ENCODE data around the gene TFF3.

TFF3 gene

GRCh38 chr21:42346866-42347600 lies 31.8 kb upstream of the TFF3 start:
- no peak for DNase-seq

- no peak for DNase-seq
Measured at GRCh38 chr21:42346441-42346840, 31.2 kb upstream of the TFF3 start.

GRCh38 chr21:42344631-42345030 lies 29.4 kb upstream of the TFF3 start:
- DNase-seq: no peak

GRCh38 chr21:42343963-42344510 lies 28.8 kb upstream of the TFF3 start:
- DNase-seq: no peak

- no peak for DNase-seq
Measured at GRCh38 chr21:42343556-42343955, 28.3 kb upstream of the TFF3 start.

GRCh38 chr21:42343101-42343500 lies 27.9 kb upstream of the TFF3 start:
- no peak for DNase-seq

DNA sequence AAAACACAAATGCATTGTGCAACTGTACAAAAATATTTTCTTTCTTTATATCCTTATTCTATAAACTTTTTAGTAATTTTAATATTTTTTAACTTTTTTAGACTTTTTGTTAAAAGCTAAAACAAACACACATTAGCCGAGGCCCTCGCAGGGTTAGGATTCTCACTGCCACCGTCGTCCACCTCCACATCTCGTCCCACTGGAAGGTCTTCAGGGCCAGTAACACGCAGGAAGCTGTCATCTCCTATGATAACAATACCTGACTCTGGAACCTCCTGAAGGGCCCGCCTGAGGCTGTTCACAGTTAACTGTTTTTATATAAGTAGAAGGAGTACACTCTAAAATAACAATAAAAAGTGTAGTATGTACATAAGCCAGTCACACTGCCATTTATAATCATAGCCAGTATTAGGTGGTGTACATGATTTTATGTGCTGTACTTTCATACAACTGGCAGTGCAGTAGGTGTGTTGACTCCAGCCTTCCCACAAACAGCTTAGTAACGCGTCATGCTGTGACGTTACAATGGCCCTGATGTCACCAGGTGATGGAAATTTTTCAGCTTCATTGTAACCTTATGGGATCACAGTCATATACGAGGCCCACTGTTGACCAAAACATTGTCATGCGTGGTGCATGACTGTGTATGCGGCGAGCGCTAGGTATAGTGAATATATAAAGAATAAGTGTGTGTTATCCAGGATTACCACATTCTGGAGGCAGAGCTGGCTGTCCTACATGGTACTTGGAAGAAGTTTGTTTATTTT lies 26.8 kb upstream of the TFF3 start:
- DNase-seq: no peak

DNA sequence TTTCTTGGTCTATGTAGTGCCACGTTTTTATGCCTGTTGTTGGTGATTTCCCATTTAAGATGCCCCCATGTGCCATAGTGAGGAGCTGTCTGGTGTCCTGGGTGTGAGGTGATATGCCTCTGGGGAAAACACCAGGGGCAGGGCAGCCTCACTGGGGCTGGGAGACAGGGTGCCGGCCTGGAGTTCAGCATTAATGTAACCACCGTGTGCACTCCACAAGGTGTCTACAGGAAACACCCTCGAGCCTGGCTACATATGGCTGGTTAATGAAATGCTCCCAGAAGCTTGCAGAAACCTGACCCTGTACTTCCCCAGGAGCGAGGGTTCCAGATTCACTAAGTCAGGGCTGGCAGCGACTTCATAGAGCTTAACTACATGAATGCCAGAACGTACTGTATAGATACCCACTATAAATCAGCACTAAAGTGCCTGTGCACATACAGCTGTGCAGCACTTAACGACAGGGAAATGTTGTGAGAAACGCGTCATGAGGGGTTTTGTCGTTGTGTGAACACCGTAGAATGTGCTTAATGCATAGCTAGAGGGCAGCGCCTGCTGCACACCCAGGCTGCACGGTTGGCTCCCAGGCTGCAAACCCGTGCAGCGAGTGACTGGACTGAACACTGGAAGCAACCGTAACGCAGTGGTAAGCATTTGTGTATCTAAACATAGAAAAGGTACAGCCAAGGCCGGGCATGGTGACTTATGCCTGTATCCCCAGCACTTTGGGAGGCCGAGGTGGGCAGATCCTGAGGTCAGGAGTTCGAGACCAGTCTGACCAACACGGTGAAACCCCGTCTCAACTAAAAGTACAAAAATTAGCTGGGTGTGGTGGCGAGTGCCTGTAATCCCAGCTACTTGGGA lies 25.2 kb upstream of the TFF3 start:
- no peak for DNase-seq

- no peak for DNase-seq
Measured at GRCh38 chr21:42338729-42339715, 23.8 kb upstream of the TFF3 start.

- DNase-seq: peak; percentile 34
Measured at GRCh38 chr21:42337830-42338728, 22.9 kb upstream of the TFF3 start.

DNA sequence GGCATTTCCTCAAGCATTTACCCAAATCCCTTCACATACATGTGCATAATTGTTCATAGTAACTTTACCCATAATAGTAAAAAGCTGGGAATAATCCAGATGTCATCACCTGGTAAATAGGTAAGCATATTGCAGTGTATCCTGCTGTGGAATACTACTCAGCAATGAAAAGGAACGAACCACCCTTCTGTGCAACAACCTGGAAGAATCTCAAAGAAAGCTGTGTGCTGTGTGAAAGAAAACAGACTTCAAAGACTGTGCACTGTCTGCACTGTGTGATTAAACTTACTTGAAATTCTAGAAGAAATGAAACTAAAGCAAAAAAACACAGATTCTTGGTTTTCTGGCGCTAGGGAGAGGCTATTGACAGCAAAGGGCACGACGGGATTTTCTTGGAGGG lies 22.1 kb upstream of the TFF3 start:
- DNase-seq: no peak

- no peak for DNase-seq
Measured at GRCh38 chr21:42336054-42336453, 20.8 kb upstream of the TFF3 start.

- DNase-seq: no peak
Measured at GRCh38 chr21:42332557-42333317, 17.5 kb upstream of the TFF3 start.

- DNase-seq: no peak
Measured at GRCh38 chr21:42331660-42332059, 16.5 kb upstream of the TFF3 start.

- no peak for DNase-seq
Measured at GRCh38 chr21:42330380-42331371, 15.5 kb upstream of the TFF3 start.

- DNase-seq: no peak
Measured at GRCh38 chr21:42324896-42325295, 9.7 kb upstream of the TFF3 start.

DNA sequence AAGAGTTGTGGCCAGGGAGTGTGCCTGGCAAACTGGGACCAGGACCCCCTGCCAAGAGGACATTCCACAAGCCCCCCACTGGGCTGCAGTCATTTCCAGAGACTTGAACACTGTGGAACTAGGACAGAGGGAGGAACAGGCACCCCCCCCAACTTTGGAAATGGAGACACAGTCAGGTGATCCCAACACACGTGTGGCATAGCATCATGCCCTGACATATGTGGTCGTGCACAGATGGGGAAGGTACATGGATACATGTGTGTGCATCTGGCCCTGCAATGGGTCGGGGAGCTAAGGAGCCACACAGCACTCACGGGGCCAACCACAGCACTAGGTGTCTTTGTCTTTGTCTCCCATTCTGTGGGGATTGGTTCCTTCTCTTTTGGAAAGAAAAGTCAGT lies 6.6 kb upstream of the TFF3 start:
- DNase-seq: no peak

- no peak for DNase-seq
Measured at GRCh38 chr21:42321231-42321630, 6.0 kb upstream of the TFF3 start.

DNA sequence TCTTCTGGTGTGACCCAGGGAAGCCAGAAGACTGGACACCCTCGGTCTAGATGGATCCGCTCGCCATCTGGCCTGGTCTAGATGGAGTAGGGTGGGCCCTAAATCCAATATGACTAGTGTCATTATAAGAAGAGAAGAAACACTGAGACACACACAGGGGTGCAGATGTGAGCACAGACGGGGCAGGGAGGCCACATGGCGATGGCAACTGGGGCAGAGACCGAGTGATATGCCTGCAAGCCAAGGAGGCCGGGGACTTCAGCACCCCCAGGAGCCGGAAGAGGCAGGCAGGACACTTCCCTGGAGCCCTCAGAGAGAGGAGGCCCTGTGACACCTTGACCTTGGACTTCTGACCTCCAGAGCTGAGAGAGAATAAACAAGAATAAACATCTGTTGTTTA lies 5.6 kb upstream of the TFF3 start:
- DNase-seq: no peak
